Mucosa of rectum (tissue), 2 donors: Measurements from ENCODE around the gene TSKU.
A peak's percentile ranks its signal among the peaks of the same experiment; 100 is the strongest.

Source experiments
- H3K27ac ChIP-seq, 2 donors: one replicate each; pipeline ENCODE4 v1.7.0; 2013; ENCODE audit warnings: inconsistent platforms in 2 of 2, low read depth in 2 of 2, low read length in 2 of 2
- H3K27me3 ChIP-seq, 2 donors: one replicate each; pipeline ENCODE4 v1.7.0; 2013; ENCODE audit warnings: low read length in 2 of 2; ENCODE audit not compliant: control insufficient read depth in 2 of 2, insufficient read depth in 2 of 2
- H3K36me3 ChIP-seq, 2 donors: one replicate each; pipeline ENCODE4 v1.7.0; 2013; ENCODE audit warnings: low read length in 2 of 2; ENCODE audit not compliant: control insufficient read depth in 2 of 2, insufficient read depth in 2 of 2
- H3K4me1 ChIP-seq, 2 donors: one replicate each; pipeline ENCODE4 v1.7.0; 2013; ENCODE audit warnings: low read length in 2 of 2, mild to moderate bottlenecking in 1 of 2; ENCODE audit not compliant: control insufficient read depth in 2 of 2, insufficient read depth in 2 of 2
- H3K4me3 ChIP-seq, 2 donors: one replicate each; pipeline ENCODE4 v1.7.0; 2013; ENCODE audit warnings: low read length in 2 of 2
- H3K9ac ChIP-seq, 2 donors: one replicate each; pipeline ENCODE4 v1.7.0; 2013; ENCODE audit warnings: low read length in 2 of 2, low read depth in 1 of 2, mild to moderate bottlenecking in 1 of 2
- H3K9me3 ChIP-seq, 2 donors: one replicate each; pipeline ENCODE4 v1.7.0; 2013; ENCODE audit warnings: low read length in 2 of 2; ENCODE audit not compliant: control insufficient read depth in 2 of 2
- donor health status: healthy.
- donor health status: Normal muscosa, but diverticular disease.

The TSKU gene

GRCh38 chr11:76752321-76753143, 30.6 kb upstream of the TSKU start:
- peaks cover 27 to 33% of the 10 kb centered on the region in 2 donors for H3K4me1 ChIP-seq
- H3K27me3 ChIP-seq = no peaks in the 10 kb centered on the region
- H3K27ac ChIP-seq = peak overlapping the region in 1 of 2 donors; percentile 18
- peak overlapping the region in 1 of 2 donors; percentile 14 for H3K9ac ChIP-seq
- no peaks in the 10 kb centered on the region for H3K36me3 ChIP-seq
- peak overlapping the region in 1 of 2 donors; percentile 10 for H3K4me3 ChIP-seq
- H3K9me3 ChIP-seq = no peaks in the 10 kb centered on the region

GRCh38 chr11:76753449-76753848, 29.7 kb upstream of the TSKU start:
- peaks cover 23 to 33% of the 10 kb centered on the region in 2 donors for H3K4me1 ChIP-seq
- no peaks in the 10 kb centered on the region for H3K36me3 ChIP-seq
- H3K9me3 ChIP-seq = no peaks in the 10 kb centered on the region
- no peak overlapping the region for H3K27ac ChIP-seq
- H3K9ac ChIP-seq = no peak overlapping the region
- no peaks in the 10 kb centered on the region for H3K27me3 ChIP-seq
- no peak overlapping the region for H3K4me3 ChIP-seq

- Histone ChIP-seq H3K27me3 (no peaks in the 10 kb centered on the region), H3K27ac (no peak overlapping the region), H3K9me3 (no peaks in the 10 kb centered on the region), H3K9ac (no peak overlapping the region), H3K36me3 (no peaks in the 10 kb centered on the region), H3K4me1 (peaks cover 23 to 29% of the 10 kb centered on the region in 2 donors), H3K4me3 (no peak overlapping the region)
Observed at GRCh38 chr11:76753950-76754349, 29.2 kb upstream of the TSKU start.

- Histone ChIP-seq H3K4me1 (peaks cover 22 to 23% of the 10 kb centered on the region in 2 donors), H3K27ac (no peak overlapping the region), H3K4me3 (no peak overlapping the region), H3K27me3 (no peaks in the 10 kb centered on the region), H3K9me3 (no peaks in the 10 kb centered on the region), H3K9ac (no peak overlapping the region), H3K36me3 (no peaks in the 10 kb centered on the region)
Observed at GRCh38 chr11:76756341-76756741, 26.8 kb upstream of the TSKU start.

- Histone ChIP-seq H3K4me3 (no peak overlapping the region), H3K9me3 (no peaks in the 10 kb centered on the region), H3K27ac (no peak overlapping the region), H3K4me1 (peaks cover 10 to 13% of the 10 kb centered on the region in 2 donors), H3K9ac (no peak overlapping the region), H3K27me3 (no peaks in the 10 kb centered on the region), H3K36me3 (no peaks in the 10 kb centered on the region)
Observed at GRCh38 chr11:76758311-76758710, 24.8 kb upstream of the TSKU start.

- Histone ChIP-seq H3K9ac (no peak overlapping the region), H3K27ac (no peak overlapping the region), H3K4me1 (peaks cover 8 to 12% of the 10 kb centered on the region in 2 donors), H3K27me3 (no peaks in the 10 kb centered on the region), H3K9me3 (no peaks in the 10 kb centered on the region), H3K36me3 (no peaks in the 10 kb centered on the region), H3K4me3 (no peak overlapping the region)
Observed at GRCh38 chr11:76759092-76759491, 24.1 kb upstream of the TSKU start.

GRCh38 chr11:76759517-76759916, 23.6 kb upstream of the TSKU start:
- Histone ChIP-seq H3K27ac (no peak overlapping the region), H3K4me1 (peaks cover 8 to 12% of the 10 kb centered on the region in 2 donors), H3K9ac (no peak overlapping the region), H3K36me3 (no peaks in the 10 kb centered on the region), H3K27me3 (no peaks in the 10 kb centered on the region), H3K4me3 (no peak overlapping the region), H3K9me3 (no peaks in the 10 kb centered on the region)

GRCh38 chr11:76760236-76760635, 22.9 kb upstream of the TSKU start:
- Histone ChIP-seq H3K4me3 (no peak overlapping the region), H3K36me3 (no peaks in the 10 kb centered on the region), H3K27me3 (no peaks in the 10 kb centered on the region), H3K4me1 (peaks cover 8 to 12% of the 10 kb centered on the region in 2 donors), H3K27ac (no peak overlapping the region), H3K9me3 (no peaks in the 10 kb centered on the region), H3K9ac (no peak overlapping the region)

GRCh38 chr11:76761718-76762355, 21.3 kb upstream of the TSKU start:
- Histone ChIP-seq H3K4me1 (peaks cover under 1 to 6% of the 10 kb centered on the region in 2 donors), H3K36me3 (no peaks in the 10 kb centered on the region), H3K4me3 (no peak overlapping the region), H3K9ac (no peak overlapping the region), H3K27ac (no peak overlapping the region), H3K27me3 (no peaks in the 10 kb centered on the region), H3K9me3 (no peaks in the 10 kb centered on the region)

- no peaks in the 10 kb centered on the region for H3K9me3 ChIP-seq
- H3K9ac ChIP-seq = no peak overlapping the region
- H3K36me3 ChIP-seq = no peaks in the 10 kb centered on the region
- H3K4me3 ChIP-seq = no peak overlapping the region
- no peak overlapping the region for H3K27ac ChIP-seq
- H3K27me3 ChIP-seq = no peaks in the 10 kb centered on the region
- H3K4me1 ChIP-seq = peaks cover 4 to 7% of the 10 kb centered on the region in 2 donors
Observed at GRCh38 chr11:76762356-76762752, 20.8 kb upstream of the TSKU start.
